CD14-positive monocyte (primary cell): ENCODE results near the gene MEIS2. TPM values are rescaled to one million over a fixed set of nuclear protein-coding genes. Genes with fewer than 3 reads are reported as not detected.

Experiments used
- DNase-seq, 3 donors: peaks; one replicate each; pipeline ENCODE4 v3.0.0-alpha.2; 2011 to 2022
- H2AFZ ChIP-seq: 2 replicates; pipeline ENCODE4 v1.6.0; 2012; ENCODE audit warnings: mild to moderate bottlenecking, low read depth, low read length, inconsistent platforms; ENCODE audit not compliant: insufficient read depth, poor library complexity, severe bottlenecking
- H3K27ac ChIP-seq, 2 donors: 1 replicate in 1 of 2; 2 replicates in 1 of 2; pipeline ENCODE4 v1.5.1; 2012 to 2013; ENCODE audit warnings: low read length in 2 of 2, control low read depth in 1 of 2, inconsistent platforms in 1 of 2, low read depth in 1 of 2, mild to moderate bottlenecking in 1 of 2
- H3K27me3 ChIP-seq, 2 donors: one replicate each; pipeline versions ENCODE4 v1.6.0 to v1.6.1; 2011 to 2013; ENCODE audit warnings: low read length in 2 of 2; ENCODE audit not compliant: control insufficient read depth in 2 of 2, insufficient read depth in 2 of 2
- H3K36me3 ChIP-seq, 2 donors: replicated peaks in 1 of 2; 1 replicate in 1 of 2; 2 replicates in 1 of 2; pipeline versions ENCODE4 v1.5.1 to v1.6.1; 2012 to 2013; ENCODE audit warnings: low read length in 2 of 2, control low read depth in 1 of 2, inconsistent platforms in 1 of 2, mild to moderate bottlenecking in 1 of 2; ENCODE audit not compliant: insufficient read depth in 2 of 2, control insufficient read depth in 1 of 2
- H3K4me1 ChIP-seq, 2 donors: 1 replicate in 1 of 2; 2 replicates in 1 of 2; pipeline versions ENCODE4 v1.5.1 to v1.6.1; 2012 to 2013; ENCODE audit warnings: low read length in 2 of 2, control low read depth in 1 of 2, inconsistent platforms in 1 of 2, mild to moderate bottlenecking in 1 of 2, moderate library complexity in 1 of 2; ENCODE audit not compliant: insufficient read depth in 2 of 2, control insufficient read depth in 1 of 2
- H3K4me2 ChIP-seq: replicated peaks from 2 replicates; pipeline ENCODE3; 2012; ENCODE audit warnings: low read length, moderate library complexity, mild to moderate bottlenecking; ENCODE audit not compliant: poor library complexity, severe bottlenecking; ENCODE audit errors: extremely low read depth
- H3K4me3 ChIP-seq, 3 experiments: fragments of 200-600 bp in 1 of 3; sonication (generic) in 1 of 3; replicated peaks in 1 of 3; 1 replicate in 2 of 3; 2 replicates in 1 of 3; pipeline ENCODE4 v1.5.1; 2011 to 2013; ENCODE audit warnings: low read length in 3 of 3, mild to moderate bottlenecking in 3 of 3, control low read depth in 2 of 3, low read depth in 2 of 3, inconsistent platforms in 1 of 3, moderate library complexity in 1 of 3
- H3K79me2 ChIP-seq: 2 replicates; pipeline ENCODE4 v1.6.0; 2012; ENCODE audit warnings: mild to moderate bottlenecking, control low read depth, inconsistent platforms, low read length, moderate library complexity; ENCODE audit not compliant: insufficient read depth
- H3K9ac ChIP-seq: 2 replicates; pipeline ENCODE4 v1.6.0; 2017; ENCODE audit warnings: low read length, mild to moderate bottlenecking; ENCODE audit not compliant: insufficient read depth, poor library complexity, severe bottlenecking
- H3K9me3 ChIP-seq, 2 donors: replicated peaks in 1 of 2; 1 replicate in 1 of 2; 2 replicates in 1 of 2; pipeline versions ENCODE4 v1.5.1 to v1.6.1; 2012 to 2013; ENCODE audit warnings: low read length in 2 of 2, control low read depth in 1 of 2; ENCODE audit not compliant: control insufficient read depth in 1 of 2, insufficient read depth in 1 of 2
- H4K20me1 ChIP-seq: 2 replicates; pipeline ENCODE4 v1.6.0; 2012; ENCODE audit warnings: mild to moderate bottlenecking, low read length, control low read depth, moderate library complexity; ENCODE audit not compliant: insufficient read depth
- H3K27ac Mint-ChIP-seq, 7 donors: one replicate each; pipeline ENCODE4 v1.8.0; 2020; ENCODE audit warnings: mild to moderate bottlenecking in 7 of 7, mixed read lengths in 7 of 7, moderate library complexity in 6 of 7, inconsistent platforms in 2 of 7
- H3K27me3 Mint-ChIP-seq, 3 donors: one replicate each; pipeline ENCODE4 v1.8.0; 2021 to 2022; ENCODE audit warnings: low read depth in 3 of 3, mild to moderate bottlenecking in 3 of 3, mixed read lengths in 3 of 3, moderate library complexity in 3 of 3, inconsistent platforms in 1 of 3
- H3K36me3 Mint-ChIP-seq, 2 donors: one replicate each; pipeline ENCODE4 v1.8.0; 2020; ENCODE audit warnings: mixed read lengths in 2 of 2, inconsistent platforms in 1 of 2, mild to moderate bottlenecking in 1 of 2
- H3K4me1 Mint-ChIP-seq: one replicate; pipeline ENCODE4 v1.8.0; 2020; ENCODE audit warnings: mild to moderate bottlenecking, mixed read lengths
- H3K4me3 Mint-ChIP-seq, 2 donors: one replicate each; pipeline ENCODE4 v1.8.0; 2020; ENCODE audit warnings: mild to moderate bottlenecking in 2 of 2, mixed read lengths in 2 of 2, moderate library complexity in 1 of 2
- H3K9me3 Mint-ChIP-seq, 7 donors: one replicate each; pipeline ENCODE4 v1.8.0; 2020 to 2022; ENCODE audit warnings: mixed read lengths in 7 of 7, mild to moderate bottlenecking in 6 of 7, moderate library complexity in 6 of 7, inconsistent platforms in 2 of 7
- WGBS: methylation state at CpG from one replicate; pipeline ENCODE4 v1.1.5; 2013; ENCODE audit warnings: missing lambda C conversion rate; ENCODE audit not compliant: insufficient coverage; 5-methylcytosine and 5-hydroxymethylcytosine counted together
- intact Hi-C, 2 donors: fragments of 100-400 bp; cut with micrococcal nuclease; formaldehyde crosslinking; loops; one replicate each; pipeline versions ENCODE4 v1.15.0 to v1.15.1; 2023
- polyA plus RNA-seq, 3 donors: library from polyadenylated mRNA; depleted of rRNA in 1 of 3; unstranded in 2 of 3; stranded (reverse) in 1 of 3; fragments of 300-500 nt in 2 of 3; fragments of >200 nt in 1 of 3; fragmentation: Illumina TruSeq in 2 of 3; gene quantifications; 1 replicate in 2 of 3; 2 replicates in 1 of 3; pipeline ENCODE4 v1.2.3, GENCODE V29; 2012 to 2021
- TF ChIP-seq, protein P1 (sequence below): fragments of 200-600 bp; IDR thresholded peaks from one replicate; pipeline ENCODE4 v1.8.0; 2022; ENCODE audit warnings: antibody characterized with exemption, mild to moderate bottlenecking

Gene MEIS2
- polyA plus RNA-seq, 3 donors = not detected

DNA sequence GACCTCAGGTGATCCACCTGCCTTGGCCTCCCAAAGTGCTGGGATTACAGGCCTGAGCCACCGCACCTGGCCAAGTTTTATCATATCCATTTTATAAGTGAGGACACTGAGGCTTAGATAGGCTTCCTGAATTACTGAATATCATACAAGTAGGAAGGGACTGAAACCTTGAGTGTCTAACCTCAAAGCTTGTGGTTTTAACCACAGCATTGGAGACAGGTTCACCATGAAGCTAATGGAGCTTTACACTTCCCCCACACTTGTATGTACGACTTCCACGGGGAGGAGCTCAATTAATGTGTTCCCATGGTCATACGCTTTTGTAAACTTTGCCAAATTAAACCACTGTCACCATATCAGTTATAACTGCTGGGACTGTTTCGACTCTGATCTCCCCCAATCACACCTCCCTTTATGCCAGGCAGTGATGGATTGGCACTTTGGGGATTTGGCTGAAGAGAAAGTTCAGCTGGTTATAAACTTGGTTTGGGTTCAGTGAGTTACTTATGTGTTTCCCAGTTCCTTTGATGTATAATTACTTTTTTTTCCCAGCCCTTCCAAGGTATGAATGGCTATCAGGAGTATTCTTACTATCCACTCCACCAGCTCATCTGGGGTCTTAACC lies 38.4 kb upstream of the MEIS2 start:
- no CpG with 5 or more reads among the region's 5 CpGs for WGBS
- Mint-ChIP-seq H3K4me3 (no peak overlapping the region), H3K27ac (no peak overlapping the region), H3K36me3 (no peaks in the 10 kb centered on the region), H3K4me1 (no peaks in the 10 kb centered on the region), H3K9me3 (no peaks in the 10 kb centered on the region), H3K27me3 (peaks cover 0 to 4% (median 3%) of the 10 kb centered on the region in 3 donors)
- Histone ChIP-seq H4K20me1 (no peaks in the 10 kb centered on the region), H3K27me3 (peaks cover 0 to 4% of the 10 kb centered on the region in 2 donors), H3K4me2 (no peak overlapping the region), H3K9me3 (no peaks in the 10 kb centered on the region), H3K4me1 (no peaks in the 10 kb centered on the region), H3K4me3 (no peak overlapping the region), H3K36me3 (no peaks in the 10 kb centered on the region), H3K79me2 (no peaks in the 10 kb centered on the region), H3K27ac (no peak overlapping the region), H2AFZ (no peak overlapping the region), H3K9ac (no peak overlapping the region)
- no peak for DNase-seq
- TF ChIP-seq, protein P1, sequence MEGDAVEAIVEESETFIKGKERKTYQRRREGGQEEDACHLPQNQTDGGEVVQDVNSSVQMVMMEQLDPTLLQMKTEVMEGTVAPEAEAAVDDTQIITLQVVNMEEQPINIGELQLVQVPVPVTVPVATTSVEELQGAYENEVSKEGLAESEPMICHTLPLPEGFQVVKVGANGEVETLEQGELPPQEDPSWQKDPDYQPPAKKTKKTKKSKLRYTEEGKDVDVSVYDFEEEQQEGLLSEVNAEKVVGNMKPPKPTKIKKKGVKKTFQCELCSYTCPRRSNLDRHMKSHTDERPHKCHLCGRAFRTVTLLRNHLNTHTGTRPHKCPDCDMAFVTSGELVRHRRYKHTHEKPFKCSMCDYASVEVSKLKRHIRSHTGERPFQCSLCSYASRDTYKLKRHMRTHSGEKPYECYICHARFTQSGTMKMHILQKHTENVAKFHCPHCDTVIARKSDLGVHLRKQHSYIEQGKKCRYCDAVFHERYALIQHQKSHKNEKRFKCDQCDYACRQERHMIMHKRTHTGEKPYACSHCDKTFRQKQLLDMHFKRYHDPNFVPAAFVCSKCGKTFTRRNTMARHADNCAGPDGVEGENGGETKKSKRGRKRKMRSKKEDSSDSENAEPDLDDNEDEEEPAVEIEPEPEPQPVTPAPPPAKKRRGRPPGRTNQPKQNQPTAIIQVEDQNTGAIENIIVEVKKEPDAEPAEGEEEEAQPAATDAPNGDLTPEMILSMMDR = no peak
- intact Hi-C loops = no loop called here

DNA sequence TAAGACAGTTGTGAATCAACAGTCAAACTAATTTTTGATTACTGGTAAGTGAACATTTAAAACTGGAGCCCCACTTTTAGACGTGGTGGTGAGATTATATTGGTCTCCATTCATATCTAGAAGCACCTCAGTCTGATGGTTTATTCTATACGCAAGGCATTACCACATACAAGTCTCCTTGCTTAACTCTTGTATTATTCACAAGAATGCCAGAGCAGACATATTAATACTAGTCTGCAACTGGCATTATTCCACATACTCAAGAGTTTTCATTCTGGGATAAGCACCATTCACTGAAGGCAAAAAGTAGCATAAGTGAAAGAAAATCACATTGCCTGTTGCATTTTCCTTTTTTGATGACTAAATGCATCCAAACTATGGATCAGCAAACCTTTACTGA lies 36.9 kb upstream of the MEIS2 start:
- Histone ChIP-seq H3K27ac (no peak overlapping the region), H3K36me3 (no peaks in the 10 kb centered on the region), H2AFZ (no peak overlapping the region), H3K79me2 (no peaks in the 10 kb centered on the region), H4K20me1 (no peaks in the 10 kb centered on the region), H3K4me1 (no peaks in the 10 kb centered on the region), H3K9me3 (no peaks in the 10 kb centered on the region), H3K27me3 (peaks cover 0 to 4% of the 10 kb centered on the region in 2 donors), H3K4me3 (no peak overlapping the region), H3K9ac (no peak overlapping the region), H3K4me2 (no peak overlapping the region)
- Mint-ChIP-seq H3K36me3 (no peaks in the 10 kb centered on the region), H3K4me3 (no peak overlapping the region), H3K27me3 (peaks cover 0 to 8% (median 3%) of the 10 kb centered on the region in 3 donors), H3K4me1 (no peaks in the 10 kb centered on the region), H3K9me3 (no peaks in the 10 kb centered on the region), H3K27ac (no peak overlapping the region)
- 100% methylated on average over 1 of the region's 2 CpGs for WGBS
- TF ChIP-seq, protein P1 = no peak
- DNase-seq = no peak
- intact Hi-C loops = no loop called here
